DOHH2 (cell line): ENCODE data around the gene HRC.

Experiments used
- H3F3A ChIP-seq: fragments of 200-600 bp; sonication (generic), shearing (Covaris generic); 2 replicates; pipeline ENCODE4 v1.6.0; 2016; ENCODE audit warnings: antibody characterized with exemption, mild to moderate bottlenecking; ENCODE audit not compliant: control insufficient read depth, insufficient read depth
- H3K27ac ChIP-seq: fragments of 200-600 bp; sonication (generic); 2 replicates; pipeline ENCODE4 v1.5.1; 2014; ENCODE audit warnings: low read depth, mild to moderate bottlenecking, low read length, moderate library complexity
- H3K27me3 ChIP-seq: fragments of 200-600 bp; sonication (generic); 2 replicates; pipeline ENCODE4 v1.6.1; 2014; ENCODE audit warnings: mild to moderate bottlenecking, low read length, mixed read lengths; ENCODE audit not compliant: control insufficient read depth
- H3K36me3 ChIP-seq: fragments of 200-600 bp; sonication (generic); 2 replicates; pipeline ENCODE4 v1.6.1; 2014; ENCODE audit warnings: mild to moderate bottlenecking, low read length, moderate library complexity, mixed read lengths; ENCODE audit not compliant: control insufficient read depth
- H3K4me1 ChIP-seq: fragments of 200-600 bp; sonication (generic); 2 replicates; pipeline ENCODE4 v1.6.1; 2014; ENCODE audit warnings: mild to moderate bottlenecking, low read length, mixed read lengths; ENCODE audit not compliant: control insufficient read depth
- H3K4me2 ChIP-seq: fragments of 200-600 bp; sonication (generic); 2 replicates; pipeline ENCODE4 v1.6.0; 2014; ENCODE audit warnings: mild to moderate bottlenecking, low read length, moderate library complexity
- H3K4me3 ChIP-seq: fragments of 200-600 bp; sonication (generic); 2 replicates; pipeline ENCODE4 v1.5.1; 2014; ENCODE audit warnings: mild to moderate bottlenecking, low read length, mixed read lengths
- H3K79me2 ChIP-seq: fragments of 200-600 bp; sonication (generic); 2 replicates; pipeline ENCODE4 v1.6.1; 2014; ENCODE audit warnings: mild to moderate bottlenecking, low read length, mixed read lengths; ENCODE audit not compliant: control insufficient read depth
- H3K9me2 ChIP-seq: fragments of 200-600 bp; sonication (generic); replicated peaks from 2 replicates; pipeline ENCODE4 v1.6.1; 2014; ENCODE audit warnings: mild to moderate bottlenecking, low read length, mixed read lengths; ENCODE audit not compliant: control insufficient read depth
- H3K9me3 ChIP-seq: fragments of 200-600 bp; sonication (generic); 2 replicates; pipeline ENCODE4 v1.6.1; 2014; ENCODE audit warnings: antibody characterized with exemption, low read length, mixed read lengths; ENCODE audit not compliant: control insufficient read depth, insufficient read depth
- H4K20me1 ChIP-seq: fragments of 200-600 bp; sonication (generic); 2 replicates; pipeline ENCODE4 v1.6.0; 2014; ENCODE audit warnings: low read depth, mild to moderate bottlenecking, antibody characterized with exemption, low read length, moderate library complexity; ENCODE audit not compliant: control insufficient read depth, insufficient read depth
- CTCF ChIP-seq: fragments of 200-600 bp; sonication (generic); IDR thresholded peaks from one replicate; pipeline ENCODE4 v1.5.1; 2014; ENCODE audit warnings: antibody characterized with exemption, mild to moderate bottlenecking, low read depth, low read length; ENCODE audit not compliant: poor library complexity, severe bottlenecking
- EZH2phosphoT487 ChIP-seq: fragments of 200-600 bp; sonication (generic); IDR thresholded peaks from 2 replicates; pipeline ENCODE4 v1.6.1; 2017; ENCODE audit warnings: borderline replicate concordance, mild to moderate bottlenecking, antibody characterized with exemption, low read length, moderate library complexity, mixed read lengths

The HRC gene

DNA sequence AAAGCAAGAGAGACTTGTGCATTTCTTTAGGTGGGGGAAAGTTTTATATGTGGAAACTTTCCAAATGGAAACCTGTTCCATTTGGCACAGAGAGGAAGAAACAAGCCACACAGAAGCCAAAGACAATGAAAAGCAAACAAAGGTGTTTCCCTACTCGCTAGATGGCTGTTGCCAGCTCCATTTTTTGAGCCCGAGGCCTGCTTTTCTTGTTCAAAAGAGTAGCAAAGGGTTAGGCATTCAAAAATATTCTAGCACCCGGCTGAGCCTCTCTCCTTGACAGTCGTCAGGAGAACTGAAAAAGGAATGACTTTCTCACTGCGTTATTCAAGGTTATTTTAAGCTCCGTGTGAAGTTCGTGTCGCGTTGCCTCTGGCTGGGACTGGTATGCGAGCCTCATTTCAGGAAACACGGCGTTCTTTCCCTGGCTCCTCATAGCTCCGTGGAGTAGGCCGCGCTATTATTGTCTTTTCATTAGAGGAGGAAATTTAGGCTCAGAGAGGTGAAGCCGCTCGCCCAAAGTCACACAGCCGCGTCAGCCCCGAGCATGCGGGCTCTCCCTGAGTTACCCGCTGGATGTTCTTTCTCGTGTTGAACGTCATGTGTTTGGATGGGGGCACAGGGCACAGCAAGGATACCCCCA, 10.0 kb upstream of the HRC start:
- no peak overlapping the region for H3K4me3 ChIP-seq
- TF ChIP-seq CTCF, result no peak
- TF ChIP-seq EZH2phosphoT487, result no peak
- H3K27ac ChIP-seq, result no peak overlapping the region
- no peaks in the 10 kb centered on the region for H4K20me1 ChIP-seq
- no peak overlapping the region for H3K4me2 ChIP-seq
- H3K4me1 ChIP-seq, result no peaks in the 10 kb centered on the region
- H3F3A ChIP-seq, result no peaks in the 10 kb centered on the region
- no peaks in the 10 kb centered on the region for H3K9me2 ChIP-seq
- no peaks in the 10 kb centered on the region for H3K27me3 ChIP-seq
- H3K79me2 ChIP-seq, result no peaks in the 10 kb centered on the region
- H3K9me3 ChIP-seq, result no peaks in the 10 kb centered on the region
- H3K36me3 ChIP-seq, result no peaks in the 10 kb centered on the region

- Histone ChIP-seq H3K4me3 (no peak overlapping the region), H3K79me2 (no peaks in the 10 kb centered on the region), H3F3A (no peaks in the 10 kb centered on the region), H3K27ac (no peak overlapping the region), H4K20me1 (no peaks in the 10 kb centered on the region), H3K4me1 (no peaks in the 10 kb centered on the region), H3K36me3 (no peaks in the 10 kb centered on the region), H3K27me3 (peaks cover 4% of the 10 kb centered on the region), H3K4me2 (no peak overlapping the region), H3K9me2 (no peaks in the 10 kb centered on the region), H3K9me3 (no peaks in the 10 kb centered on the region)
- TF ChIP-seq CTCF, result no peak
- no peak for TF ChIP-seq EZH2phosphoT487
These were observed 6.8 kb upstream of the HRC start for GRCh38 chr19:49161987-49162386.

- H3K4me3 ChIP-seq, result no peak overlapping the region
- H3K4me1 ChIP-seq, result no peaks in the 10 kb centered on the region
- no peak overlapping the region for H3K27ac ChIP-seq
- H4K20me1 ChIP-seq, result no peaks in the 10 kb centered on the region
- TF ChIP-seq EZH2phosphoT487, result no peak
- no peak for TF ChIP-seq CTCF
- H3K27me3 ChIP-seq, result peaks cover 9% of the 10 kb centered on the region
- H3K79me2 ChIP-seq, result no peaks in the 10 kb centered on the region
- H3K9me2 ChIP-seq, result no peaks in the 10 kb centered on the region
- no peaks in the 10 kb centered on the region for H3K9me3 ChIP-seq
- H3K4me2 ChIP-seq, result no peak overlapping the region
- no peaks in the 10 kb centered on the region for H3K36me3 ChIP-seq
- no peaks in the 10 kb centered on the region for H3F3A ChIP-seq
These were observed 5.4 kb upstream of the HRC start for GRCh38 chr19:49160450-49161189.
